Measurements from ENCODE around the gene SOBP. TPM values are rescaled to one million over a fixed set of nuclear protein-coding genes. Genes with fewer than 3 reads are reported as not detected.

SOBP gene
- total RNA-seq, 1 donor from 2014 or later = 15.6 TPM

DNA sequence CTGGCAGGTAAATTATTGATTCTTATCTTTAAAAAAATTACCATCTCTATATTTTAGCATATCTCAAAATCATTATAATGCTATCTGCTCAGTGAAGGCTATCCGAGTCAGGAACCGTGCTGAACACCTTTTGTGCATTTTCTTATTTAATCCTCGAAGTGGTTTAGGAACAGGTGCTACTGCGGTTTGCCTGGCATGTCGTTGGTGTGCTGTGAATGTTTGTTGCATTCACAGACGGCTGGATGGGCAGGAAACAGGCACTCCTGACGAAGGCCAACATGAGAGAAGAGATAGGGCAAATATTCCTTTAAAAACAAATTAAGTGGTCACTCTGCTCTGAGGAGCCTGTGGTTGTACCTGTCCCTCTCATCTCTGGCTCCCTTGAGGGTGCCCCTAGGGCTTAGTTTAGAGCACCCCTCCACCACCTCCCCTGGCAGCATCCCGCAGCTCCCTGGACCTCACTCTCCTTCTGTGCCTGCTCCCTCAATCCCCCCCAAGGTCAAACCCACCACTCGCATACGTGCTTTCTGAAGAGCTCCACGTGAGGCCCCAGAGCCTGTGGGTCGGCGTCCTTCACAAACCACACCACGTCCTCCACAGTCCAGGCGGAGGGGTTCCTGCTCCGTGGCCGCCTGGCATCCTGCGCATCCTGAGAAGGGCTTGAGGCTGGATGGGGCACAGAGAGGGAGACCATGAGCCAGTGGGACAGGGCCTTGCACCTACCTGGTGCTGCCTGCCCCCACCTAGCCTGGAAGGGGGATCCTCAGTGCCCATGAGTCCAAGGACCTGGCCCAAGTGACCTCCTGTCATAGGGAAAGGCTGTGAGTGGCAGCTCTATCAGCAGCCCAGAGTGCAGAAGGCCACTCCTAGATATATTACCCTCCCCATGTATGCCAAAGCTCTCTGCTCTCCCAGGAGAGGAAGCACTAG is 217.7 kb downstream of the SOBP start:
- DNase-seq (no peak), ATAC-seq (ENCODE audit: poor library complexity) (no peak)
- intact Hi-C loops (cut with DNase I) = loop anchor here (10.0 kb wide), 1 partner anchor 137 kb away; no protein-coding TSS in a partner anchor

DNA sequence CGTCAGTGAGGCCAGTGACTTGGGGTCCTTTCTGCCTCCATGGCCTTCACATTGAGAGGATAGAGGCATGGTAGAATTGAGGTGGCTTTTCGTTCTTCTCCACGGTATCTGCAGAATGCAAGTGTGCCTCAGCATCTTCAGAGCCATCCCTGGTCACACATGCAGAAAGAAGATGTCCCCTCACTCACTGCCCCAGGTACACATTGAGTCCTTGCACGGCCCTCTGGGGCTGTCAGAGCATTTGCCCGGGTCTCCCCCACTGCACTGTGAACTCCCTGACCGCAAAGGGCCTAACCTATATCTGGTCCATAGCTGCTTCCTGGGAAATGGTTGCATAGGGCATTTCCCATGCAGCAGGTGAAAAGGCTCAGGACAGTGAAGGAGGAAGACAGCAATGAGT is 218.5 kb downstream of the SOBP start:
- intact Hi-C loops (cut with DNase I) = loop anchor here (10.0 kb wide), 1 partner anchor 136 kb away; no protein-coding TSS in a partner anchor
- no peak for DNase-seq
- ATAC-seq (ENCODE audit: poor library complexity) = no peak

DNA sequence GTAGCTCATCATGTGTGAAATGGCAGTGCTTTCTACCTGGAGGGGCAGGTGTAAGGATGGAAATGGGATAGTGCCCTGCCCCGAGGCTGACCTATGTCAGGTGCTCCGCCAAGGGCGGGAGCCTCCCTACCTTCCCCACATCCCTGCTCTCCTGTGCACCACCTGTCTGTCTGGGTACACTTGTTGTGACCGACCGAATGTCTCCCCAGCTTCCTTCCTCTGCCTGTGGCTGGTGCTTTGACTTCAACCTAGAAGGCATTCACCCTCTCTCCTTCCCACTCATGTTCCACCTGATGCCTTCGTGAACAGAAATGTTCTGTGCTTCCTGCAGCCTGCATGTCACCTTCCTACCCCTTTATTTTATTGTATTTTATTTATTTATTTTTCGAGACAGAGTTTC is 219.4 kb downstream of the SOBP start:
- ATAC-seq (ENCODE audit: poor library complexity) = no peak
- intact Hi-C loops (cut with DNase I) = loop anchor here (10.0 kb wide), 1 partner anchor 135 kb away; no protein-coding TSS in a partner anchor
- no peak for DNase-seq

Other genes starting within 250 kb of the SOBP start
- gene PDSS2, start 30.6 kb upstream of the SOBP start, total RNA-seq = 15.6 TPM